Bronchial epithelial cell (primary cell): ENCODE data around the gene HINT3. TPM values are rescaled to one million over a fixed set of nuclear protein-coding genes. Genes with fewer than 3 reads are reported as not detected.

Experiments used
- DNase-seq: peaks from one replicate; pipeline ENCODE4 v3.0.0-alpha.2; 2010; ENCODE audit warnings: low read depth
- FAIRE-seq: peaks from 2 replicates; lab custom pipeline; 2011; peaks lifted over from hg19 to GRCh38; lab: Jason Lieb, UNC
- H3K27me3 ChIP-seq: 2 replicates; pipeline ENCODE4 v1.5.1; 2011; ENCODE audit warnings: low read length; ENCODE audit not compliant: control insufficient read depth, insufficient read depth
- H3K36me3 ChIP-seq: 2 replicates; pipeline ENCODE4 v1.5.1; 2011; ENCODE audit warnings: low read length; ENCODE audit not compliant: control insufficient read depth, insufficient read depth
- H3K4me3 ChIP-seq: 2 replicates; pipeline ENCODE4 v1.5.1; 2011; ENCODE audit warnings: mild to moderate bottlenecking, low read depth, low read length, control low read depth
- CTCF ChIP-seq: IDR thresholded peaks from 2 replicates; pipeline ENCODE4 v1.5.1; 2011; ENCODE audit warnings: mild to moderate bottlenecking, moderate library complexity, low read length, control low read depth, inconsistent platforms; ENCODE audit not compliant: insufficient read depth, severe bottlenecking
- total RNA-seq: library from RNA; depleted of rRNA; stranded (reverse); fragments of >200 nt; gene quantifications from 2 replicates; pipeline ENCODE4 v1.2.1, GENCODE V29; 2014

The HINT3 gene
- total RNA-seq, 1 donor from 2014 or later: 25.3 TPM

GRCh38 chr6:125924697-125925358 lies 31.7 kb upstream of the HINT3 start:
- Histone ChIP-seq H3K36me3 (peaks cover 28% of the 10 kb centered on the region), H3K4me3 (no peak overlapping the region), H3K27me3 (no peaks in the 10 kb centered on the region)
- no peak for TF ChIP-seq CTCF
- DNase-seq (no peak), FAIRE-seq (no peak)

- no peak for FAIRE-seq
- no peak overlapping the region for H3K4me3 ChIP-seq
- no peak for DNase-seq
- no peaks in the 10 kb centered on the region for H3K27me3 ChIP-seq
- H3K36me3 ChIP-seq: peaks cover 25% of the 10 kb centered on the region
- no peak for TF ChIP-seq CTCF
These were observed 29.9 kb upstream of the HINT3 start for GRCh38 chr6:125926711-125927110.

- H3K4me3 ChIP-seq: no peak overlapping the region
- TF ChIP-seq CTCF: no peak
- FAIRE-seq (no peak), DNase-seq (no peak)
- H3K36me3 ChIP-seq: peaks cover 20% of the 10 kb centered on the region
- no peaks in the 10 kb centered on the region for H3K27me3 ChIP-seq
These were observed 28.8 kb upstream of the HINT3 start for GRCh38 chr6:125927761-125928160.

GRCh38 chr6:125930765-125931418 lies 25.7 kb upstream of the HINT3 start:
- Histone ChIP-seq H3K27me3 (no peaks in the 10 kb centered on the region), H3K4me3 (no peak overlapping the region), H3K36me3 (peaks cover 9% of the 10 kb centered on the region)
- DNase-seq: no peak
- no peak for FAIRE-seq
- TF ChIP-seq CTCF: no peak

- DNase-seq (no peak), FAIRE-seq (no peak)
- no peak for TF ChIP-seq CTCF
- Histone ChIP-seq H3K4me3 (no peak overlapping the region), H3K27me3 (no peaks in the 10 kb centered on the region), H3K36me3 (peaks cover 7% of the 10 kb centered on the region)
These were observed 24.7 kb upstream of the HINT3 start for GRCh38 chr6:125931733-125932450.
